GM19324 (cell line): Measurements from ENCODE around the gene CHMP1B.
"Not testable (repeated sequence)": the region's sequence is repeated elsewhere in the genome, so short reads cannot be mapped to it uniquely, and the experiment has no call there.

Experiments
- ATAC-seq: cut with Tn5 transposase; IDR thresholded peaks from one replicate; pipeline ENCODE4 v1.9.1; 2021; ENCODE audit warnings: mild to moderate bottlenecking, moderate library complexity; ENCODE audit not compliant: unreplicated experiment, low FRiP score

Gene CHMP1B

DNA sequence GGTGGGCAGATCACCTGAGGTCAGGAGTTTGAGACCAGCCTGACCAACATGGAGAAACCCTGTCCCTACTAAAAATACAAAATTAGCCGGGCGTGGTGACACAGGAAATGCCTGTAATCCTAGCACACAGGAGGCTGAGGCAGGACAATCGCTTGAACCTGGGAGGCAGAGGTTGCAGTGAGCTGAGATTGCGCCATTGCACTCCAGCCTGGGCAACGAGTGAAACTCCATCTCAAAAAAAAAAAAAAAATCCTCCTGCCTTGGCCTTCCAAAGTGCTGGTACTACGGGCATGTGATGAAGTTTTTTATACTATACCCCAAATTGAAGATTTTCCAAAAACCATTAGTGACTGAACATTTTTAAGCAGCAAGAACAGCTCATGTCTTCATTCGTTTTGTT is 41.2 kb downstream of the CHMP1B start:
- not testable (repeated sequence) for ATAC-seq

DNA sequence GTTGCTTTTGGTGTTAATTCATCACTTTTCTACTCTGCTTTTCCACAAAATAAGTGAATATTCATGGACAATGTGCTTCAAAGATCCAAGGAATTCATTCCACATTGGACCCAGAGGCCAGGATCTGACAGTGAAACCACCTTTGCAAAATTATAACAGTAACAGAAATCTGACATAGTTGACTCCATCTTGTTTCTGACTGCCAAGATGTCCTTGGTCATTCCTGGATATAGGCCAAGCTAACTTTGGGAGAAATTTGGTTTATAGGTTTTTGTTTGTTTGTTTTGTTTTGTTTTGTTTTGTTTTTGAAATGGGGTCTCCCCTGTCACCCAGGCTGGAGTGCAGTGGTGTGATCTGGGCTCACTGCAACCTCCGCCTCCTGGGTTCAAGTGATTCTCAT is 46.6 kb downstream of the CHMP1B start:
- ATAC-seq, result no peak

DNA sequence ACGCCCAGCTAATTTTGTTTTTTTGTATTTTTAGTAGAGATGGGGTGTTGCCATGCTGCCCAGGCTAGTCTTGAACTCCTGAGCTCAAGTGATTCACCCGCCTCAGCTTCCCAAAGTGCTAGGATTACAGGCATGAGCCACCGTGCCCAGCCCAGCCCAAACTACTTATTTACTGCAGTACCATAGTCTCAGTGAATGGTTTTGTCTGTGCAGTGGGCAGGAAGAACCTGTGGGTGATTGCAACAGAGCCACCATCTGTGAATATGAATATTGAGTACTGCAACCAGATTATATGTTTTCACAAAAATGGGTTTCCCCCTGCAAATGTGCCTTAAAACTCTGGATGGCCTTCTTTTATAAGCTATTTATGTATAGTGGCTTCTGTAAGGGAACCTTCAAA is 47.9 kb downstream of the CHMP1B start:
- no peak for ATAC-seq

DNA sequence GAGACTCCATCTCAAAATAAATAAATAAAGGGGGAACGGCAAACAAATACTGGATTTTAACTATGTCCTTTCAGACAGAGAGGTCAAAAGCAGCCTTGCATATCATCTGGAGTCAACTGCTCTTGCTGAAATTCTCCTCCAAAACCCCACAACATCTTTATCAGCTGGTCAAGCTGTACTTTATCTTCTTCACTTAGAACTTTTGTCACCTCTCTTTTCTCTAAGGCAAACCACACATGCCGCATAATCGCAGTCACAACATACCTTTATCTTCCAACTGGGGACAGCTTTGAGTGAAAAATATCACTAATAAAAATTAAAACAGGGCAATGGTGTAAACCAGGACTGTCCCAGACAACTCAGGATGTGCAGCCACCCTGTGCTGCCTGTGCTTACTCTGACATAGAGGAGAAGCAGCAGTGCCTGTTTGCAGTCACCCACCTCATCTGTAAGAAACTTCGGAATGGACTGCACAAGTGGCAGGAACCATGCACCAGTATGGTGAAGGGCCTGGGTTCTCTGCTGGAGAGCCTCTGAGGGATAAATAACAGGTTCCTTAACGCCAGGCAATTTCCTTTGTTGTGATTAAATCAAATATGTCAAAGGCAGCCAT is 50.7 kb downstream of the CHMP1B start:
- no peak for ATAC-seq

DNA sequence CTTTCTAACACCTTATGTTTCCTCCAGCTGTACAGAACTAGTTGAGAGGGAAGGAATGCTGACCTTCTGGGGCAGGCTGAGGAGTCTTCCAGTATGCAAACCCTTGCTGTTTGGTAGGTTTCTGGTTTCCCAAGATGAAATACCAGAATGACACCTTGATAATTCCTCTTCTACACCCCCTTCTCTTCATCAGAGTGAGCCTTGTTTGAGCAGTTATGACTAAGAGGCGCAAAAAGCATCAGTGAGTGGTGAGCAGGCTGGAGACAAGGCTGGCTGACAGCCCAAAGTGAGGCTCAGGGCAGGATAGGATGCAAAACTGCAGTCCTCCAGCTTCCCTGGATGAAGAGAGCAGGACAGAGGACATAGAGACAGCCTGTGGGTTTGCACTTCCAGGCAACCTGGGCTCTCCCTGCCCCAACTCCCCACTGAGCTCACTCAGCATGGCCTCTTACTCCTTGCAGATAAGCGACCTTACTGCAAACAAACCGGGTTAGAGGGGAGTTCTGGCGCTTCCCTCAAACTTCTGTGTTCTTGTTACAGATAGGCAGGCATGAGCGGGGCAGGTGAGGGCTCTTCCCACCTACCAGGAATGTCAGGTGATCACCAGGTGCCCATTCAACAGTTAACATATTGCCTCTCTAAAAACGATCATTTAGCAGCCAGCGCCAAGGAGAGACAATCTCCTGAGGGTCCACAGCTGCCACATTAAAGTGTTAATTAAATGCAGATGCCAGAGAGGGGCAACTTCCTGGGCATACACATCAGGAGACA is 51.5 kb downstream of the CHMP1B start:
- no peak for ATAC-seq
